Natural killer cell (primary cell): ENCODE data around the gene NBPF1. TPM values are rescaled to one million over a fixed set of nuclear protein-coding genes. Genes with fewer than 3 reads are reported as not detected.
"Not testable (repeated sequence)": the region's sequence is repeated elsewhere in the genome, so short reads cannot be mapped to it uniquely, and the experiment has no call there.

Experiments used
- ATAC-seq, 3 donors: fragments of 150-1000 bp in 2 of 3; fragments of 200-7000 bp in 1 of 3; cut with Tn5 transposase; 1 replicate in 1 of 3; 2 replicates in 2 of 3; pipeline ENCODE4 v1.10.0; 2021; ENCODE audit warnings: mild to moderate bottlenecking in 2 of 3, moderate library complexity in 2 of 3
- DNase-seq, 2 donors: peaks; one replicate each; pipeline versions ENCODE4 v3.0.0 to v3.0.0-alpha.2; 2013 to 2021; ENCODE audit warnings: mixed read lengths in 1 of 2
- H3K27ac ChIP-seq: one replicate; pipeline ENCODE4 v1.5.1; 2013; ENCODE audit warnings: mild to moderate bottlenecking, low read length
- H3K27me3 ChIP-seq: one replicate; pipeline ENCODE4 v1.6.1; 2013; ENCODE audit warnings: low read length; ENCODE audit not compliant: control insufficient read depth, insufficient read depth
- H3K36me3 ChIP-seq: one replicate; pipeline ENCODE4 v1.6.1; 2013; ENCODE audit warnings: low read length; ENCODE audit not compliant: control insufficient read depth, insufficient read depth
- H3K4me1 ChIP-seq: one replicate; pipeline ENCODE4 v1.6.1; 2013; ENCODE audit warnings: low read length; ENCODE audit not compliant: control insufficient read depth, insufficient read depth
- H3K4me3 ChIP-seq: one replicate; pipeline ENCODE4 v1.5.1; 2013; ENCODE audit warnings: low read length
- H3K9me3 ChIP-seq: one replicate; pipeline ENCODE4 v1.6.1; 2013; ENCODE audit warnings: low read length; ENCODE audit not compliant: control insufficient read depth, insufficient read depth
- H3K27ac Mint-ChIP-seq, 2 donors: one replicate each; pipeline ENCODE4 v1.8.0; 2022; ENCODE audit warnings: mild to moderate bottlenecking in 2 of 2, mixed read lengths in 2 of 2, moderate library complexity in 1 of 2
- H3K27me3 Mint-ChIP-seq, 2 donors: one replicate each; pipeline ENCODE4 v1.8.0; 2022; ENCODE audit warnings: low read depth in 2 of 2, mixed read lengths in 2 of 2
- H3K36me3 Mint-ChIP-seq: one replicate; pipeline ENCODE4 v1.8.0; 2022; ENCODE audit warnings: mixed read lengths
- H3K4me1 Mint-ChIP-seq, 2 donors: one replicate each; pipeline ENCODE4 v1.8.0; 2022; ENCODE audit warnings: mixed read lengths in 2 of 2
- H3K4me3 Mint-ChIP-seq: one replicate; pipeline ENCODE4 v1.8.0; 2022; ENCODE audit warnings: mild to moderate bottlenecking, moderate library complexity, mixed read lengths
- H3K9me3 Mint-ChIP-seq, 2 donors: one replicate each; pipeline ENCODE4 v1.8.0; 2022; ENCODE audit warnings: mixed read lengths in 2 of 2
- WGBS: methylation state at CpG from one replicate; pipeline ENCODE4 v1.1.7; 2013; ENCODE audit warnings: missing lambda C conversion rate; ENCODE audit not compliant: insufficient coverage; 5-methylcytosine and 5-hydroxymethylcytosine counted together
- intact Hi-C: fragments of 100-400 bp; cut with micrococcal nuclease; formaldehyde crosslinking; loops from one replicate; pipeline ENCODE4 v1.14.2; 2022
- total RNA-seq, 4 donors: library from RNA; stranded (reverse); fragments of 120-200 nt in 1 of 4; gene quantifications; one replicate each; pipeline versions ENCODE4 v1.2.3 to v1.2.4, GENCODE V29; 2013 to 2022
- TF ChIP-seq, protein P1 (sequence below): fragments of 200-600 bp; IDR thresholded peaks from one replicate; pipeline ENCODE4 v1.8.0; 2022; ENCODE audit warnings: antibody characterized with exemption

NBPF1 gene
- total RNA-seq, 3 donors from 2014 or later (not counting 1 experiment from before 2014, with no cell fraction given) = 18.4 to 26.0 (median 22.8) TPM

DNA sequence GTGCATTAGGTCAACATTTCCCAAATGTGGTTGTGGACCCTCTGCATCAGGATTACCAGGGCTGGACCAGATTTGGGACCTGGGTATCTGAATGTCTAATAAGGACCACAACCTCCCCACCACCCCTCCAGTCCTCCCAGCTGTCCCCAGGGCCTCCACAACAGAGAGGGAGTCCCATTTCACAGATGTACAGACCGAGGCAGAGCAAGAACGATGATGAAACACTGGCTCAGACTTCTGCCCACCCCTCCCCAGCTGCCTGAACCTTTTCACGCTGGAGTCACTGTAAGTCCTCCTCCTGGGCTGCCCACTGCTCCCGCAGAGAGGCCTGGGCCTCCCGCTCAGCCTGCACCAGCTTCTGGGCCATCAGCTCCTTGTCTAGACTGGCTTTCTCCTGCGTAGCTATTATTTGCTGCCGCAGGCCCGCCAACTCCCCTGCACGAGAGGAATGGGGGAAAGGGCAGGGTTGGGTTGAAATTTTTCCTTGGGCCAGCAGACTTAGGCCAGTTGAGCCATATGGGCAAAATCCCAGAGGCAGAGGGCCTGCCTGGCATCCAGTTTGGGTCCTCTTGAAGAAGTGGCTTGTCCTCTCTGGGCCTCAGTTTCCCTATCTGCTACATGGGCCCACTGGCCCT is 8.4 kb upstream of the NBPF1 start:
- not testable (repeated sequence) for H3K4me1 ChIP-seq, H3K27me3 Mint-ChIP-seq, H3K27ac ChIP-seq, H3K9me3 ChIP-seq, H3K27ac Mint-ChIP-seq, H3K4me1 Mint-ChIP-seq, H3K4me3 ChIP-seq, ATAC-seq, H3K27me3 ChIP-seq, H3K36me3 Mint-ChIP-seq, H3K4me3 Mint-ChIP-seq, H3K9me3 Mint-ChIP-seq
- intact Hi-C loops = loop anchor here (2.0 kb wide), 1 partner anchor 329 kb away; no protein-coding TSS in a partner anchor
- DNase-seq = peak in 1 of 2 donors; percentile 29
- 95% methylated on average over 9 of the region's 9 CpGs for WGBS
- peaks cover 64% of the 10 kb centered on the region for H3K36me3 ChIP-seq

- WGBS = 93% methylated on average over 2 of the region's 2 CpGs
- Histone ChIP-seq H3K4me3 (no peak overlapping the region), H3K36me3 (peaks cover 59% of the 10 kb centered on the region), H3K27ac (no peak overlapping the region), H3K27me3 (no peaks in the 10 kb centered on the region), H3K4me1 (no peaks in the 10 kb centered on the region), H3K9me3 (no peaks in the 10 kb centered on the region)
- no peaks in the 10 kb centered on the region for H3K27me3 Mint-ChIP-seq
- TF ChIP-seq, protein P1, sequence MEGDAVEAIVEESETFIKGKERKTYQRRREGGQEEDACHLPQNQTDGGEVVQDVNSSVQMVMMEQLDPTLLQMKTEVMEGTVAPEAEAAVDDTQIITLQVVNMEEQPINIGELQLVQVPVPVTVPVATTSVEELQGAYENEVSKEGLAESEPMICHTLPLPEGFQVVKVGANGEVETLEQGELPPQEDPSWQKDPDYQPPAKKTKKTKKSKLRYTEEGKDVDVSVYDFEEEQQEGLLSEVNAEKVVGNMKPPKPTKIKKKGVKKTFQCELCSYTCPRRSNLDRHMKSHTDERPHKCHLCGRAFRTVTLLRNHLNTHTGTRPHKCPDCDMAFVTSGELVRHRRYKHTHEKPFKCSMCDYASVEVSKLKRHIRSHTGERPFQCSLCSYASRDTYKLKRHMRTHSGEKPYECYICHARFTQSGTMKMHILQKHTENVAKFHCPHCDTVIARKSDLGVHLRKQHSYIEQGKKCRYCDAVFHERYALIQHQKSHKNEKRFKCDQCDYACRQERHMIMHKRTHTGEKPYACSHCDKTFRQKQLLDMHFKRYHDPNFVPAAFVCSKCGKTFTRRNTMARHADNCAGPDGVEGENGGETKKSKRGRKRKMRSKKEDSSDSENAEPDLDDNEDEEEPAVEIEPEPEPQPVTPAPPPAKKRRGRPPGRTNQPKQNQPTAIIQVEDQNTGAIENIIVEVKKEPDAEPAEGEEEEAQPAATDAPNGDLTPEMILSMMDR = peak; percentile 26
- peak in 1 of 2 donors; percentile 30 for DNase-seq
- H3K9me3 Mint-ChIP-seq = no peaks in the 10 kb centered on the region
- ATAC-seq = peak in 1 of 3 donors; percentile 0
- intact Hi-C loops = no loop called here
- H3K36me3 Mint-ChIP-seq = no peaks in the 10 kb centered on the region
- H3K4me3 Mint-ChIP-seq = no peak overlapping the region
- no peak overlapping the region for H3K27ac Mint-ChIP-seq
- peaks cover 0 to 5% of the 10 kb centered on the region in 2 donors for H3K4me1 Mint-ChIP-seq
Measured at GRCh38 chr1:16621300-16621658, 7.9 kb upstream of the NBPF1 start.

DNA sequence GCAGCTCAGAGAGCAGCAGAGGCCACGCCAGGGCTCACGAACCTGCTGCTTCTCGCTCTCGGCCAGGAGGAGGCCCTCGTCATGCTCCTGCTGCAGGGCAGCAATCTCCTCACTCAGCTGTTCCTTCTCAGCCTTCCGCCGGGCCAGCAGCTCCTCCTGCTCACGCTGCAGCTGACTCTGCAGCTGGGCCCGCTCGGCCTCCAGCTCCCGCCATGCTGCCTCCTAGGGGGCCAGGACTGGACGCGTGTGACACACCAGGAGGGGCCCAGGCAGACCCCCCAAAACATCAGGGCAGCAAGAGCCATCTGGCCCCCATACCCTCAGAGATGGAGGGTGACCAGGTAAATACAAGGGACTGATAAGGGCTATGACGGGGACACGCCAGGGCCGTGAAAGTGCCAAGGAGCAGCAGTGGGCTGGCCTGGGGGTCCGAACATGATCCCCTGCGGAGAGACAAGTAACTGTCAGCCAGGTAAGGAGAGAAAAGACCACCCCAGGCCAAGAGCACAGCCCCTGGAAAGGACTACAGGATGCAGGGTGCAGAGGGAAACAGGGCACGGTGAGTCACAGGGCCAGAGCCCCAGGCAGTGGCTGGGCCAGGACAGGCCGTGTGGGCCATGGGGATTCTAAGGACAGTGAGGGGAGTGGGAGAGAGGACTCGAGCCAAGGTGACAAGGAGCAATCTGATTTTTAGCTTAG is 6.6 kb upstream of the NBPF1 start:
- WGBS = 95% methylated on average over 21 of the region's 21 CpGs
- H3K36me3 Mint-ChIP-seq, H3K4me1 ChIP-seq, H3K9me3 Mint-ChIP-seq, H3K9me3 ChIP-seq, H3K27me3 Mint-ChIP-seq, H3K4me3 ChIP-seq, H3K27me3 ChIP-seq, H3K4me1 Mint-ChIP-seq, ATAC-seq, intact Hi-C loops, H3K4me3 Mint-ChIP-seq, H3K27ac Mint-ChIP-seq, H3K27ac ChIP-seq: not testable (repeated sequence)
- peaks cover 48% of the 10 kb centered on the region for H3K36me3 ChIP-seq
- DNase-seq = peak in 1 of 2 donors; percentile 23

DNA sequence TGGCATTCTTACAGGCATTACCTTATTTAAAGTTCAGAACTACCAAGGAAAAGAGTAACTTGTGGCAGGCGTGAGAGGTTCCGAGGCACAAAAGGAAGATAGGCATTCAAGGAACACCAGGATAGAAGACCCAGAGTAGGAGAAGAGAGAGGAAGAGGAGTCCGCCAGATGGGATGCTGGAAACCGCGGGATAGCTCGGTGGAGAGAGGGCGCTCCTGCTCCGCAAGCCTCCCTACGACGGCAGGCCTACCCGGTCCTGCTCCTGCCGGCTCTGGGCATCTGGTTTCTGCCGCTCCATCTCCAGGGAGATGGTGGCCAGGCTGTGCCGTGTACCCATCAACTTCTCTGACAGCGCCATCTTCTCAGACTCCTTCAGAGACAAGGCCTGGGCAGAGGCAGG is 5.4 kb upstream of the NBPF1 start:
- TF ChIP-seq, protein P1 = no peak
- H3K27ac ChIP-seq = no peak overlapping the region
- Mint-ChIP-seq H3K36me3 (no peaks in the 10 kb centered on the region), H3K27me3 (no peaks in the 10 kb centered on the region), H3K9me3 (no peaks in the 10 kb centered on the region), H3K4me1 (no peaks in the 10 kb centered on the region), H3K27ac (no peak overlapping the region), H3K4me3 (no peak overlapping the region)
- 91% methylated on average over 15 of the region's 15 CpGs for WGBS
- DNase-seq (no peak), ATAC-seq (no peak)
- peaks cover 7% of the 10 kb centered on the region for H3K4me1 ChIP-seq
- H3K36me3 ChIP-seq = peaks cover 38% of the 10 kb centered on the region
- intact Hi-C loops = no loop called here
- no peak overlapping the region for H3K4me3 ChIP-seq
- no peaks in the 10 kb centered on the region for H3K9me3 ChIP-seq
- no peaks in the 10 kb centered on the region for H3K27me3 ChIP-seq
